K562 (cell line): ENCODE data around the gene INO80E.

ENCODE experiments used
- CTCF ChIP-seq, 3 experiments: IDR thresholded peaks in 2 of 3; conservative IDR thresholded peaks in 1 of 3; 2 replicates each; pipeline ENCODE4 v1.5.1; 2011 to 2012; ENCODE audit warnings: low read length in 3 of 3, mild to moderate bottlenecking in 3 of 3, control low read depth in 2 of 3, improper control_type of control experiment in 1 of 3, inconsistent platforms in 1 of 3, low read depth in 1 of 3, mixed read lengths in 1 of 3, moderate library complexity in 1 of 3; ENCODE audit not compliant: insufficient read depth in 2 of 3
- EP300 ChIP-seq: IDR thresholded peaks from 2 replicates; pipeline ENCODE4 v1.6.1; 2012; ENCODE audit warnings: low read length, improper control_type of control experiment
- HDAC6 ChIP-seq: IDR thresholded peaks from 2 replicates; pipeline ENCODE4 v1.6.1; 2012; ENCODE audit warnings: low read depth, mild to moderate bottlenecking, control low read depth, inconsistent platforms, low read length, moderate library complexity
- NFIC ChIP-seq: fragments of 450-650 bp; IDR thresholded peaks from 2 replicates; pipeline ENCODE4 v1.6.1; 2017; ENCODE audit warnings: mild to moderate bottlenecking, inconsistent platforms
- SNAPC5 ChIP-seq: fragments of 250-450 bp; sonication (Bioruptor Pico); IDR thresholded peaks from 2 replicates; pipeline ENCODE4 v1.8.0; 2021; ENCODE audit warnings: moderate library complexity, mild to moderate bottlenecking, inconsistent platforms
- YY1 ChIP-seq, 3 experiments: IDR thresholded peaks; 2 replicates each; pipeline ENCODE4 v1.6.1; 2011; ENCODE audit warnings: low read length in 2 of 3, mild to moderate bottlenecking in 2 of 3, moderate library complexity in 2 of 3, borderline replicate concordance in 1 of 3, control low read depth in 1 of 3, low read depth in 1 of 3; ENCODE audit not compliant: insufficient read depth in 3 of 3, insufficient replicate concordance in 2 of 3, control insufficient read depth in 1 of 3, insufficient read length in 1 of 3; ENCODE audit errors: extremely low read depth in 1 of 3
- ZNF408 ChIP-seq: fragments of 250-450 bp; sonication (Bioruptor Pico); IDR thresholded peaks from 2 replicates; pipeline ENCODE4 v1.4.0; 2020; ENCODE audit warnings: low read depth, mild to moderate bottlenecking, moderate library complexity

GRCh38 chr16:30049871-30050270, 53.8 kb downstream of the INO80E start:
- TF ChIP-seq CTCF (IDR thresholded peaks at IDR 0.05 in 2 of 3, conservative IDR thresholded peaks at IDR 0.05 in 1 of 3; ENCODE audit: insufficient read depth in 2 of 3, low read depth in 1 of 3, low read length in 3 of 3) (no peak), YY1 (IDR thresholded peaks at IDR 0.05; ENCODE audit: borderline replicate concordance in 1 of 3, control insufficient read depth in 1 of 3, extremely low read depth in 1 of 3, insufficient read depth in 3 of 3, insufficient read length in 1 of 3, insufficient replicate concordance in 2 of 3, low read depth in 1 of 3, low read length in 2 of 3) (no peak), ZNF408 (no peak), SNAPC5 (no peak), EP300 (no peak), HDAC6 (no peak), NFIC (no peak)
